Activated T-helper 17 cell treated with anti-CD3 and anti-CD28 coated beads, Interleukin-2, amount 50 U/mL, for 72 hours (primary cell): ENCODE measurements around the gene IQGAP3. TPM values are rescaled to one million over a fixed set of nuclear protein-coding genes. Genes with fewer than 3 reads are reported as not detected.

Source experiments
- ATAC-seq: fragments of 150-1000 bp; cut with Tn5 transposase; replicated peaks from 2 replicates; pipeline ENCODE4 v1.10.0; 2021; ENCODE audit warnings: mild to moderate bottlenecking, moderate library complexity
- H3K27ac Mint-ChIP-seq: one replicate; pipeline ENCODE4 v1.8.0; 2022; ENCODE audit warnings: mixed read lengths
- H3K27me3 Mint-ChIP-seq: one replicate; pipeline ENCODE4 v1.8.0; 2022; ENCODE audit warnings: mixed read lengths
- H3K36me3 Mint-ChIP-seq: one replicate; pipeline ENCODE4 v1.8.0; 2022; ENCODE audit warnings: low read depth, mild to moderate bottlenecking, mixed read lengths
- H3K4me1 Mint-ChIP-seq: one replicate; pipeline ENCODE4 v1.8.0; 2022; ENCODE audit warnings: mixed read lengths
- H3K4me3 Mint-ChIP-seq: one replicate; pipeline ENCODE4 v1.8.0; 2022; ENCODE audit warnings: mild to moderate bottlenecking, mixed read lengths
- H3K9me3 Mint-ChIP-seq: one replicate; pipeline ENCODE4 v1.8.0; 2022; ENCODE audit warnings: mixed read lengths
- total RNA-seq, 2 donors: library from RNA; stranded (reverse); gene quantifications; one replicate each; pipeline ENCODE4 v1.2.3, GENCODE V29; 2022

IQGAP3 gene
- total RNA-seq, 2 donors from 2014 or later: 8.7 to 9.4 TPM

GRCh38 chr1:156547982-156548381 is 24.4 kb downstream of the IQGAP3 start:
- ATAC-seq: no peak
- H3K27me3 Mint-ChIP-seq: no peaks in the 10 kb centered on the region
- no peak overlapping the region for H3K4me3 Mint-ChIP-seq
- no peaks in the 10 kb centered on the region for H3K9me3 Mint-ChIP-seq
- H3K4me1 Mint-ChIP-seq: peaks cover 6% of the 10 kb centered on the region
- H3K27ac Mint-ChIP-seq: no peak overlapping the region
- H3K36me3 Mint-ChIP-seq: no peaks in the 10 kb centered on the region

GRCh38 chr1:156547434-156547833 is 24.9 kb downstream of the IQGAP3 start:
- Mint-ChIP-seq H3K27me3 (no peaks in the 10 kb centered on the region), H3K4me1 (peaks cover 4% of the 10 kb centered on the region), H3K36me3 (no peaks in the 10 kb centered on the region), H3K9me3 (no peaks in the 10 kb centered on the region), H3K27ac (no peak overlapping the region), H3K4me3 (no peak overlapping the region)
- no peak for ATAC-seq

DNA sequence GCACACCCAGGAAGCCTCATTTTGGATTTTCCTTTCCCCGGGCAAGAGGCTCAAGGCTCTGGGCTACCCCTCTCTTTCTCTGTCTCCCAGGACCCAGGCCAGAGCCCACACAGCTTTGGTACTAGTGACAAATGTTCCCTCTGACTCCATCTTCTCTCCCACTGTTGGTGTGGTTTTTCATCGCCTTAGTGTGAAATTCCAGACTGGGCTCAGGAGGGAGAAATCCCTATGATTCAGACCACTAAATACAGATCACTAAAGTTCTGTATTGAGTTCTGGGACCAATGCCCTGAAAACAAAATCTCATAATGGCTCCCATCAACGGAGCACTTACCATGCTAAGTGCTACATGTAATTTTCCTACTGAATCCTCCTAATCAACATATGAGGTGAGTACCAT is 26.1 kb downstream of the IQGAP3 start:
- H3K27ac Mint-ChIP-seq: peak overlapping the region; percentile 29
- H3K4me3 Mint-ChIP-seq: no peak overlapping the region
- no peak for ATAC-seq
- no peaks in the 10 kb centered on the region for H3K27me3 Mint-ChIP-seq
- no peaks in the 10 kb centered on the region for H3K9me3 Mint-ChIP-seq
- H3K4me1 Mint-ChIP-seq: no peaks in the 10 kb centered on the region
- no peaks in the 10 kb centered on the region for H3K36me3 Mint-ChIP-seq

DNA sequence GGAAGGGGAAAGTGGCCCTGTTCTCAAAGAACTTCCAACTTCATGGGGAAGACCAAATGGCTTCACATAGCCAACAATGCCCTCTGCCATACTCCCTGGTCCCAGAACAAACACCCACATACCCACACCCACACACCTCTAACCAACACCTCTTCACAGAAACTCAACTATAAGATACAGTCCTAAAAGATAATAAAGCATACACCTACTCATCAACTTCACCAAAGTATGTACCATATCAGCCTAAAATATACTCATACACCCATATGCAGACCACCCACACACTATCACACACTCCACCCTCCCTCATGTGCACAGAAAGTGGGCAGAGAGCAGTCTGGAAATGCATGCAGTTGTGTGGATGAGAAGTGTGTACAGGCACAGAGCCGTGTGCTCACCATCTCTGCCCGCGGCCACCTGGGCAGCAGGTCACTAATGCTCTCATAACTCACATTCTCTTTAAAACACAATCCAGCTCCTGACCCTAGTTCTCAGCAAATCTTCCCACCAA is 27.7 kb downstream of the IQGAP3 start:
- Mint-ChIP-seq H3K27ac (peak overlapping the region; percentile 37), H3K27me3 (no peaks in the 10 kb centered on the region), H3K9me3 (no peaks in the 10 kb centered on the region), H3K4me3 (no peak overlapping the region), H3K36me3 (no peaks in the 10 kb centered on the region), H3K4me1 (no peaks in the 10 kb centered on the region)
- ATAC-seq: no peak

GRCh38 chr1:156543066-156543465 is 29.3 kb downstream of the IQGAP3 start:
- ATAC-seq: no peak
- Mint-ChIP-seq H3K27ac (no peak overlapping the region), H3K27me3 (no peaks in the 10 kb centered on the region), H3K4me3 (no peak overlapping the region), H3K36me3 (no peaks in the 10 kb centered on the region), H3K4me1 (no peaks in the 10 kb centered on the region), H3K9me3 (no peaks in the 10 kb centered on the region)

GRCh38 chr1:156540955-156541354 is 31.4 kb downstream of the IQGAP3 start:
- no peak overlapping the region for H3K4me3 Mint-ChIP-seq
- H3K4me1 Mint-ChIP-seq: no peaks in the 10 kb centered on the region
- no peaks in the 10 kb centered on the region for H3K27me3 Mint-ChIP-seq
- H3K36me3 Mint-ChIP-seq: no peaks in the 10 kb centered on the region
- no peaks in the 10 kb centered on the region for H3K9me3 Mint-ChIP-seq
- H3K27ac Mint-ChIP-seq: no peak overlapping the region
- ATAC-seq: no peak

- Mint-ChIP-seq H3K4me1 (no peaks in the 10 kb centered on the region), H3K27ac (no peak overlapping the region), H3K9me3 (no peaks in the 10 kb centered on the region), H3K27me3 (no peaks in the 10 kb centered on the region), H3K4me3 (no peak overlapping the region), H3K36me3 (no peaks in the 10 kb centered on the region)
- ATAC-seq: no peak
Observed at GRCh38 chr1:156539818-156540355, 32.5 kb downstream of the IQGAP3 start.

GRCh38 chr1:156538711-156539440 is 33.5 kb downstream of the IQGAP3 start:
- no peaks in the 10 kb centered on the region for H3K36me3 Mint-ChIP-seq
- H3K27me3 Mint-ChIP-seq: no peaks in the 10 kb centered on the region
- ATAC-seq: no peak
- H3K27ac Mint-ChIP-seq: no peak overlapping the region
- H3K9me3 Mint-ChIP-seq: no peaks in the 10 kb centered on the region
- no peak overlapping the region for H3K4me3 Mint-ChIP-seq
- H3K4me1 Mint-ChIP-seq: no peaks in the 10 kb centered on the region

- Mint-ChIP-seq H3K4me3 (no peak overlapping the region), H3K27me3 (no peaks in the 10 kb centered on the region), H3K27ac (no peak overlapping the region), H3K36me3 (no peaks in the 10 kb centered on the region), H3K9me3 (no peaks in the 10 kb centered on the region), H3K4me1 (no peaks in the 10 kb centered on the region)
- no peak for ATAC-seq
Observed at GRCh38 chr1:156537027-156537426, 35.3 kb downstream of the IQGAP3 start.

- ATAC-seq: no peak
- Mint-ChIP-seq H3K4me3 (no peak overlapping the region), H3K36me3 (no peaks in the 10 kb centered on the region), H3K27me3 (no peaks in the 10 kb centered on the region), H3K27ac (no peak overlapping the region), H3K4me1 (no peaks in the 10 kb centered on the region), H3K9me3 (no peaks in the 10 kb centered on the region)
Observed at GRCh38 chr1:156534424-156535060, 37.8 kb downstream of the IQGAP3 start.

GRCh38 chr1:156533568-156534220 is 38.7 kb downstream of the IQGAP3 start:
- Mint-ChIP-seq H3K27ac (no peak overlapping the region), H3K27me3 (no peaks in the 10 kb centered on the region), H3K36me3 (no peaks in the 10 kb centered on the region), H3K9me3 (no peaks in the 10 kb centered on the region), H3K4me1 (no peaks in the 10 kb centered on the region), H3K4me3 (no peak overlapping the region)
- ATAC-seq: no peak

GRCh38 chr1:156532374-156532773 is 40.0 kb downstream of the IQGAP3 start:
- H3K36me3 Mint-ChIP-seq: no peaks in the 10 kb centered on the region
- H3K27ac Mint-ChIP-seq: no peak overlapping the region
- no peaks in the 10 kb centered on the region for H3K27me3 Mint-ChIP-seq
- no peak overlapping the region for H3K4me3 Mint-ChIP-seq
- no peaks in the 10 kb centered on the region for H3K9me3 Mint-ChIP-seq
- ATAC-seq: no peak
- H3K4me1 Mint-ChIP-seq: no peaks in the 10 kb centered on the region

DNA sequence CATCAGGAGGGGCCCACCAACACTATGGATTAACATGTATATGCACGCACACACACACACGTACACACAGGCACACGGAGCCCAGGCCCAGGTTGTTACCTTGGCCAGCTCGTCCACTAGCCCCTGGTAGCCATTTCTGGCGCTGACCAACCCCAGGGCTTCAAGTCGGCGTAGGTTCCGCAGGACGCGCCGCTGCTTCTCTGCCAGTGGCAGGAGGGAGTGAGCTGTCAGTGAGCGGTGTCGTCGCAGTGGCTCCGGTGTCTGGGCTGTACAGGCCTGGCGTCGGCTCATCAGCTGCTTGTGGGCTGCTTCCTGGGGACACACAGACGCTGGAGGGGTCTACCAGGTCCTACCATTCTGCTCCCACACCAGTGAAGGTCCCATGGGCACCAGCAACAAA is 42.4 kb downstream of the IQGAP3 start:
- ATAC-seq: no peak
- Mint-ChIP-seq H3K27me3 (no peaks in the 10 kb centered on the region), H3K27ac (no peak overlapping the region), H3K9me3 (no peaks in the 10 kb centered on the region), H3K4me3 (no peak overlapping the region), H3K36me3 (no peaks in the 10 kb centered on the region), H3K4me1 (peaks cover 8% of the 10 kb centered on the region)

DNA sequence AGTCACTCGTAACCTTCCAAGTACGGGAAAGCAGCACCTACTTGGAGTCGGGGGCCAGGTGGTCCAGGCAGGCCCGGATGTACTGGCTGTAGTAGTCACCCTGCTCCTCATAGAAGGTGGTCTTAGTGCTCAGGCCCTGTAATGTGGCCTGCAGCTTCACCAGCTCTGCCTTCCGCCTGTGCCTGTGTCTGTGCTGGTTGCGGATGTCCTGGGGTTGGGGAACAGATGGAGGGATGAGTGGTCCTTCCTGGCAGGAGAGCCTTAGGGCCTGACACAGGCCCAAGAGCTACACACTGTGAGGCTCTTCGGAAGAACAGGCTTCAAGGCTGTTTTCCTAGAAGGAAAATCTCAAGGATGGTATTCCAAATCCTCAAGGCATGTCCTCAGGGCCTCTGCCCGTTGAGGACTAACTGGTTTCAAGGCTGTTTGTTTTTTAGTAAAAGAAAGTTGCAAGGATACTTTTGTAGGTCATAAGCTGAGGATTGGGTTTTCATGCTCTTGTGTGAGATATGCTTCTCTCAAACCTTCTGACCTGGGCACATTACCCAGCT is 43.4 kb downstream of the IQGAP3 start:
- Mint-ChIP-seq H3K27me3 (peaks cover 3% of the 10 kb centered on the region), H3K36me3 (no peaks in the 10 kb centered on the region), H3K9me3 (no peaks in the 10 kb centered on the region), H3K4me3 (no peak overlapping the region), H3K27ac (peak overlapping the region; percentile 73), H3K4me1 (peaks cover 18% of the 10 kb centered on the region)
- no peak for ATAC-seq
